ENCODE results near the gene GOLIM4.
"Not testable (repeated sequence)": the region's sequence is repeated elsewhere in the genome, so short reads cannot be mapped to it uniquely, and the experiment has no call there.

Gene GOLIM4, protein sequence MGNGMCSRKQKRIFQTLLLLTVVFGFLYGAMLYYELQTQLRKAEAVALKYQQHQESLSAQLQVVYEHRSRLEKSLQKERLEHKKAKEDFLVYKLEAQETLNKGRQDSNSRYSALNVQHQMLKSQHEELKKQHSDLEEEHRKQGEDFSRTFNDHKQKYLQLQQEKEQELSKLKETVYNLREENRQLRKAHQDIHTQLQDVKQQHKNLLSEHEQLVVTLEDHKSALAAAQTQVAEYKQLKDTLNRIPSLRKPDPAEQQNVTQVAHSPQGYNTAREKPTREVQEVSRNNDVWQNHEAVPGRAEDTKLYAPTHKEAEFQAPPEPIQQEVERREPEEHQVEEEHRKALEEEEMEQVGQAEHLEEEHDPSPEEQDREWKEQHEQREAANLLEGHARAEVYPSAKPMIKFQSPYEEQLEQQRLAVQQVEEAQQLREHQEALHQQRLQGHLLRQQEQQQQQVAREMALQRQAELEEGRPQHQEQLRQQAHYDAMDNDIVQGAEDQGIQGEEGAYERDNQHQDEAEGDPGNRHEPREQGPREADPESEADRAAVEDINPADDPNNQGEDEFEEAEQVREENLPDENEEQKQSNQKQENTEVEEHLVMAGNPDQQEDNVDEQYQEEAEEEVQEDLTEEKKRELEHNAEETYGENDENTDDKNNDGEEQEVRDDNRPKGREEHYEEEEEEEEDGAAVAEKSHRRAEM

DNA sequence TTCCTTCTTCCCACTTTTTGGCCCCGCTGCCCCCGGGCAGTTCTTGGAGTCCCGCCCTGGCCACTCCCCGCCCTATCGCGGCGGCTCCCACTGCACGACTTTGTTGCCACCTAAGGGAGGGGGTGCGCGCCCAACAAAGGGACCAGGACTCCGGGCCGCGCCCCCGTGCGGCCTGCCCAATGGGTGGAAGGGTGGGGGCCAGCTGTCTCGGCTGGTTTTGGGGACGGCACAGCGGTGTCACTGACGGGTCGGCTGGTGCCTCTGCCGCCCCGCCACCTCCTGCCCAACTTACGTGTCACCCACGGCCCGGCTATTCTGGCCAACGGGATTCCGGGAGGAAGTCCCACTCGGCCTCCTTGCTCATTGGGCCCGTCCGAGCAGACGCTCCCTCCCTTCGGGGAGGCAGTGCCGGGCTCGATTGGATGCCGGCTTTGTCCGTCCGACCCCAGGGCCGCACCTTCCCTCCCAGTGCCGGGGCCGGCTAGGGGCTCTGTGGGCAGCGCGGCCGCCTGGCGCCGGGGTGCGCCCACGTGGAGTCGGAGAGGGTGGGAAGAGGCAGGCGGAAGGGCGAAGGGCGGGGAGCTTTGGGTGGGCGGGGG lies at the start of gene GOLIM4:
Gene GOLIM4, minus strand, starts transcription at position 314 of the 599 bp plus-strand sequence. CDS start 639 bp downstream, outside the sequence.
- peak; percentile 93 for DNase-seq (ENCODE audit: low read depth)

DNA sequence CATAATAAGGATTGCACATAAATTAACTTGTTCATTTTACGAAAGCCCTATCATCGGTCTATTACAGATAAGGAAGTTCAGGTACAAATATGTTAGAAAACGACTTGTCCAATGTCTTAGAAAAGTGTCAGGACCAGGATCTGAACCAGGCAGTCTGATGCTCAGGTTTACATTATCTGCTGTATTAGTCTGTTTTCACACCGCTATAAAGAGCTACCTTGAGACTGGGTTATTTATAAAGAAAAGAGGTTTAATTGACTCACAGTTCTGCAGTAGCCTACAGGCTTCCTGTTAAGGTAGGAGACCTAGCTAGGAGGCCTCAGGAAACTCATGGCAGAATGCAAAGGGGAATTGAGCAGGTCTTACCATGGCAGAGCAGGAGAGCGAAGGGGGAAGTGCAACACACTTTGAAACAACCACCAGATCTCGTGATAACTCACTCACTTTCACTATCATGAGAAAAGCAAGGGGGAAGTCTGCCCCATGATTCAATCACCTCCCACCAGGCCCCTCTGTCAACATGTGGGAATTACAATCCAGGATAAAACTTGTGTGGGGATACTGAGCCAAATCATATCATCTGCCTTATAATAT lies 45.8 kb upstream of the GOLIM4 start:
- DNase-seq (ENCODE audit: low read depth) = no peak

DNA sequence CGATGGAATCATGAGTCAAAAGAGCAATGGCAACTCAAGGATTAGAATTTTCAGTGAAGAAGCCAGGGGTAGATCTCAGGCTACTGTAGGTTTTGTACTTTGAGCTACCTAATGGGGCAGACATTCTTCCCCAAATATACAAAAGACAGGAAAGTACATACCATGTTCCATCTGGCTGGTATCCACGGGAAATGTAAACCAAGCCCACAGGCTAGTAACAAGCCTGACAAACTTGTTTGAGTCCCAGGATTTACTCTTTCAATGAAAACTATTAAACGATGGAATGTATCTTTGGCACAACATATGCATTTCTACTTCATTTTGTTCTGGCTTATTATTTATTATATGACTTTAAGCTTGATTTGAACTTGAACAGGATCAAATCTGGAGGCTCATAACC lies 44.2 kb upstream of the GOLIM4 start:
- no peak for DNase-seq (ENCODE audit: low read depth)

DNA sequence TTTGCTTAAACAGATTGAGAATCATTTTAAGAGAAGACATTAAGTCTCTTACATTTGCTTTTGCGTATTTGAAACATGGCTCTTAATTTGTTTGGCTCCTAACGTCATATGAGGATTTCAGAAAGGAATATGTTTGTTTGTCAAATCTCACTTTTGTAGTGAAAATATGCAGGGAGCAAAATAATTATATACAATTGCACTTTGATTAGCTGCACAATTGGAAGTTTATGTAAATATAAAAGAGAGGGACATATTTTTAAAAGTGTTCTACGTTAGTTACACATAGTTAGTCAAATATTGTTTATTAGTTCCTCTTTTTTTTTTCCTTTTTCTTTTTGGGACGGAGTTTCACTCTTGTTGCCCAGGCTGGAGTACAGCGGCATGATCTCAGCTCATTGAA lies 42.7 kb upstream of the GOLIM4 start:
- no peak for DNase-seq (ENCODE audit: low read depth)

DNA sequence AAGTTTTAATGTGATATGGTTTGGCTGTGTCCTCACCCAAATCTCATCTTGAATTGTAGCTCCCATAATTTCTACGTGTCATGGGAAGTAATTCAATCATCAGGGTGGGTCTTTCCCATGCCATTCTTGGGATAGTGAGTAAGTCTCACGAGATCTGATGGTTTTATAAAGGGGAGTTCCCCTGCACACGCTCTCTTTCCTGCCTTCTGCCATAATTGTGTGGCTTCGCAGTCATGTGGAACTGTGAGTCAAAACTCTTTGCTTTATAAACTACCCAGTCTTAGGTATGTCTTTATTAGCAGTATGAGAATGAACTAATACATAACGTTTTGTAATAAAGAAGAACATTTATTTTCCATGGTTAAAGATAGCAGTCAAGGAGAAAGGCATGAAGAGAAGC lies 39.2 kb upstream of the GOLIM4 start:
- DNase-seq (ENCODE audit: low read depth) = no peak

DNA sequence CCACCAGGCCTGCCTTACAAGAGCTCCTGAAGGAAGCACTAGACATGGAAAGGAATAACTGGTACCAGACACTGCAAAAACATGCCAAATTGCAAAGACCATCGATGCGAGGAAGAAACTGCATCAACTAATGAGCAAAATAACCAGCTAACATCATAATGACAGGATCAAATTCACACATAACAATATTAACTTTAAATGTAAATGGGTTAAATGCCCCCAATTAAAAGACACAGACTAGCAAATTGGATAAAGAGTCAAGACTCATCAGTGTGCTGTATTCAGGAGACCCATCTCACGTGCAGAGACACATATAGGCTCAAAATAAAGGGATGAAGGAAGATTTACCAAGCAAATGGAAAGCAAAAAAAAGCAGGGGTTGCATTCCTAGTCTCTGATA lies 34.5 kb upstream of the GOLIM4 start:
- DNase-seq (ENCODE audit: low read depth) = not testable (repeated sequence)

DNA sequence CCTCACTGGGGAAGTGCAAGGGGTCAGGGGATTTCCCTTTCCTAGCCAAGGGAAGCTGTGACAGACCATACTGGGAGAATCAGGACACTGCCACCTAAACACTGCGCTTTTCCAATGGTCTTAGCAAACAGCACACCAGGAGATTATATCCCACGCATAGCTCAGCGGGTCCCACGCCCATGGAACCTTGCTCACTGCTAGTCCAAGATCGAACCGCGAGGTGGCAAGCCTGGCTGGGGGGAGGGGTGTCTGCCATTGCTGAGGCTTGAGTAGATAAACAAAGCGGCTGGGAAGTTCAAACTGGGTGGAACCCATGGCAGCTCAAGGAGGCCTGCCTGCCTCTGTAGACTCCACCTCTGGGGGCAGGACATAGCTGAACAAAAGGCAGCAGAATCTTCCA lies 32.7 kb upstream of the GOLIM4 start:
- not testable (repeated sequence) for DNase-seq (ENCODE audit: low read depth)

DNA sequence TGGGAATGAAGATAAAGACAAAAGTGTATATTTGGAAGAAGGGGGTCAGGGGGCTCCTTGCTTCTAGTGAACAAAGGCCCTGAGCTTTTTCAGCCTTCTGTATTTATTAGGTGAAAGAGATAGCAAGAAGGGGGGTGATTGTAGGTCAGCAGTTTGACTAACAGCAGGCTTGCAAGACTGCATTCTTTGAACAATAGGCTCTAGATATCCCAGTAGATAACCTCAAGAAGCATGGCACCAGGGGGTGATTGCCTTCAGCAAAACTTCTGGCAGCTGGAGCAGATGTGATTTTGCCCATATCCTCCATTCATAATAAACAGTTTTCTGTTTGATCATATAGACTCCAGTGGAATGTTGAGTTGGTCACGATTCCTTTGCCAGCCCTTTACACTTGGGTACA lies 31.7 kb upstream of the GOLIM4 start:
- no peak for DNase-seq (ENCODE audit: low read depth)

DNA sequence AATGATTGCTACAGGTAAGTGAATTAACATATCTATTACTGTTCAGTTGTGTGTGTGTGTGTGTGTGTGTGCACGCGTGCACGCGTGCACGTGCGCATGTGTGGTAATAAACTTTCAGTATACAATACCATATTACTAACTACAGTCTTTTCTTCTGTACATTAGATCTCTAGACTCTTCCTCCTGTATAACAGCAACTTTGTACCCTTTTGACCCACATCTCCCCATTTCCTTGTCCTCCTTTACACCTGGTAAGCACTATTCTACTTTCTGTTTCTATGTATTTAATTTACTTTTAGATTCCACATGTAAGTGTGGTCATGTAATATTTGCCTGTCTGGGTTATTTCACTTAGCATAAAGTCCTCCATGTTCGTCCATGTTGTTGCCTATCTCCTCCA lies 29.1 kb upstream of the GOLIM4 start:
- DNase-seq (ENCODE audit: low read depth) = no peak

DNA sequence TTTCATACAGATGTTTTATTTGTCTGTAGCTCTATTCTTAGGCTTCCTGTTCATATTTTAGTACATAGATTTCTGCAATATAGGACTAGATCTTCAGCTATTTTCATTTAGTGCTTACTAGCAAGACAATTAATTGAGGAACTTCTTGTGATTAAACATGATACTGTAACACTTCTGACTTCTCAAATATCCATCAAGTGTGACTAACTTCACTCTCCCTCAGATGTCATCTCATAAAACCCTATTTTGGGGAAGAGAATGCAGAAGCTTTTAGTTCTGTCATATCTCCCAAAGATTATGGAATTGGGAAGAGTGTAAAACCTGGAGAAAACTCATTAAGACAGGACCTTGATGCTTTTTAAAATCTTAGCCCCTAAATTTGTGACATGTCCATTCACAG lies 28.6 kb upstream of the GOLIM4 start:
- no peak for DNase-seq (ENCODE audit: low read depth)

DNA sequence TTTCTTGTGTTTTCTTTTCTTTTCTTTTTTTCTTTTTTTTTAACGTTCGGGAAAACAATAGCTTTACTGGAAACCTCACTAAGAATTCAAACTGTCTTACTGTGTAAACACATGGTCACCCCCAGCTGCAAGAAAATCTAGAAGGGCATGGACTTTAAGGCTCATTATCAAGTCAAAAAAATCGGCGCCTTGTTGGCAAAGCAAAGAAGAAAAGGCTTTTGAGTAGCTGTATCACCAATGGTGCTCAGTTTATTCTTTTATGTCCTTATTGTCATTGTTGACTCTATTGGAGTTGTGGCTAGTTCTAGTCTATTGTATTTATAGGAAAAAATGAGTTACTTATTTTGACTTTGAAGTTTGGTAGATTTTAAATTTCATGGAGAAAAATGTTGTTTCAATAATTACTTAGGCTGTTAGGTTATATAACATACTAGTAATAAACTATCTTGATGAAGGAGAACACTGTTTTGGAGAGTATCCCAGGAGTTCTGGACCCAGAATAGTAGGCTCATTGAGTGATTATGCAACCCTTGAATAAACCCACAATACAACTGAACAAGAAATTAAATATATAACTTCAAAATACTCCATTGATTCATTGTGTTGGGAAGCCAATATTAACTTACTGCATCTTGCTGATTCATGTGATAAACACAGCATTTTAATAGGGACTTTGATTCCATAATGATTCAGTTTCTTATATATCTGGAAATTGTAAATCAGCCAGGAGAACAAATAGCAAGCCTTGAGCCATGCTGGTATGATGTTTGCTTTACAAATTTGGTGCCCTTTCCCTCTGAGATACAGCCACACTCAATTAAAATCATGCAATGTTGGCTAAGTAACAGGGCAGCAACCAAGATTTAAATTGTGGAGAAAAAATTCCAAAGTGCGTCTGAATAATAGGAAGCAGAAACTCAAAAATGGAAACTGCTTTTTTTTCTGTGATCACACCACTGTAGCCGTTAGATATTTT lies 27.8 kb upstream of the GOLIM4 start:
- no peak for DNase-seq (ENCODE audit: low read depth)

DNA sequence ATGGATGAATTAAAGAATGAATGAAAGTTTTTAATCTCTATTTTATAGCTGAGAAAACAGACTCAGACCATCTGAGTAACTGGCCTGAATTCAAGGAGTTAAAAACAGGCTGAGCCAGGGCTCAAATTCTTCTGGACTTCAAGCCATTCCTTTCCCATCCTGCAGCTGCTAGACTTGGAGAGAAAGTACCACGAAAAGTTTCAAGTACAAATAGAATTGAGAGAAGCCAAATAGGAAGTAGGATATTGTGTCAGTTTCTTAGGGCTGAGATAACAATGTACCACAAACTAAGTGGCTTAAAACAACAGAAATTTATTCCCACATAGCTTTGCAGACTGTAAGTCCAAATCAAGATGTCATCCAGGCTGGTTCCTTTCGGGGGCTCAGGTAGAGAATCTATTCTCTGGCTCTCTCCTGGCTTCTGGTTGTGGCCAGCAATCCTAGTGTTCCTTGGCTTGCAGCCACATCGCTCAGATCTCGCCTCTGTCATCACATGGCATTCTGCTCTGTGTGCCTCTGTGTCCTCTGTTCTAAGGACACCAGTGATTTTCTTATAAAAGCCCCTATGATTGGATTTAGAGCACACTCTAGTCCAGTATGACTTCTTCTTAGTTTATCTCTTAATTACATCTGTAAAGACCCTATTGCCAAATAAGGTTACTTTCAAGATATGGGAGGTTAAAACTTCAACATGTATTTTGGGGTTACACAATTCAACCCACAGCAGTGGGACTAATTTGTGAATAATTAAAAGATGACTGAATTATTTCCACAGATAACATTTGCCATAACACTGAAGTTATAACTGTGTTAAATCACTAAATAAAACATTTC lies 25.7 kb upstream of the GOLIM4 start:
- DNase-seq (ENCODE audit: low read depth) = no peak

DNA sequence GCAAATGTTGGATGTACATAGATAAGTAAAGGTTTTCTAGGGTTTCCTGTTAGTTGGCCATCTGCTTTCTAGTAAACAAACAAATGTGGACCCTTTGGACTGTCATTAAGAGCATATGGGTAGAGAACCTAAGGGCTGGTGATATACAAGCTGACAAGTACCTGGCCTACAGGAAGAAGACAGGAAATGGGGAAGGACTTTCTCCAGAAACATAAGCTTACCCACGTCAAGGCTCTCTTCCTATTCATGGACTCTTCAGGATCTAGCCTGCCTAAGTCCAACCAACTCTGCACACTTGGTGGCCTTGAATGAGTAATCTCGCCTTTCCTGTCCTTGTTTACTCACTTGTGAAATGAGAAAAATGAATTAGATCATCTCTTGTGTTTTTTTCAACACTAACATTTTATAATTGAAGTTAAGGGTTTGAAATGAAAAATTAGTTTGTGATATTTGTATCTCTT lies 22.2 kb upstream of the GOLIM4 start:
- no peak for DNase-seq (ENCODE audit: low read depth)

DNA sequence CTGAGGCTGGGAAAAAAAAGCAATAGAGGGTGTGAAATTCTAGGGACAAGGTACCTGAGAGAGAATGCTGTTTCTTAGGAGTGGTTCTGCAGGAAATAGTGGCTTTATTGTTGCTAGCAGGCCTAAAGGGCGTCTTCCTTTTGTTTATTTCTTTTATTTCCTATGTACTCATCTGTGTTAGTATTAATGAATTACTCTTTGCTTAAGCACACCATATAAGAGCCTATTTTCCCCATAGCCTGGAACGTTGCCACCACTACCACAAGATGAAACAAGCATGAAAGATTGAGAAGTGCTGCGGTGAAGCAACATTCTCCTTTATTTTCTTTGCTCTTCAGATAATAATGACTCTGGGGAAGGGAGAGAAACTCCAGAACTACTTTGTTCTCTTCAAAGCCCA lies 21.3 kb upstream of the GOLIM4 start:
- no peak for DNase-seq (ENCODE audit: low read depth)

DNA sequence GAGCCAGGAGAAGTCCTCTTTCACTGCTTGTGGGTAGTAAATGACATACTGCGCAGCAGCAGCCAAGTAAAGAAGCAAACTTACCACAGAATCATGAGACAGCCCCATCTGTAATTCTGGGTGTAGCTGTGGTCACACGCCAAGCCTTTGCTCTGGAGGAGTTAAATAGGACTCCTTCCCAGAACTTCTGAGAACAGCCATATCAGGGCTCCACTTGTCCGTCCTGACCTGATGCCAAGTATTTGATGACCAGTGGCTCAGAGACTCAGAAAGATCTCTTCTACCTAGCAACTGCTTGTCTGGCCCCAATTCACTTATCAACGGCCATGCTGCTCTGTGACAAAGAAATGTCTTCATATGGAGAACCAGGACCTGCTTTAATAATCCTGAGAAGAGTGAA lies 20.6 kb upstream of the GOLIM4 start:
- DNase-seq (ENCODE audit: low read depth) = no peak

DNA sequence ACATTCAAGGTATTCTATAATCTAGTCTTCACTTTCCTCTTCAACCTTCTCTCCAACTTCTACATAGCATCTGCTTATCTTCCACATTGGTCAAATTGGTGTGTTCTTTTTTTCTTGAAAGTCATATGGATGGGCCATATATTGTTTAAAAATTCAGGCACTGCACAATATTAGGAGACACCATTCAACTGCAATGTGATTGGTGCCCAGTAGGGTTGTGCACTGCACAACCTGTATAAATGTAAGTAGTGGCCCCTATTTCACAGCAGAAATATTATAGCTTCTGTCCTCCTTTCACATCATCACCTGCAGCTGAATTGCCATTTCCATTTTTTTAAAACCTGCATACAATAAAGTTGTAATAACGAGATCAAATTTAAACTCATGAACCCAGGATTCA lies 18.1 kb upstream of the GOLIM4 start:
- DNase-seq (ENCODE audit: low read depth) = no peak

DNA sequence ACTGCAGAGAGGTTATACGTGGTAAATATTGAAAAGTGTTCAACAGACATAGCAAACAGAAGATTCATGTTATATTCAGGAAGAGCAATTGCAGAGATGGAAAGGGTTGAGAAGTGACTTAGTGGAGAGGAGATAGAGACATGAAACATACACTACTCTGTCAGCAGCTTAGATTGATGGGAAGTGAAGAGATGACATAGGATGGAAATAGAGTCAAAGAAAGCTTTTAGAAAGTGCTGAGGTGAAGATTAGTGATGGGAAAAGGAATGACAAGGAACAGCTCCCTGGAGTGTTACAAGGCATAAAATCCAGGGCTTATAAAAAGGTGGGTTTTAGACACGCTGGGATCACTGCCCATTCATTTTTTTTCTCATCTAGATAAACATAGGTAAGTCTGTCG lies 17.2 kb upstream of the GOLIM4 start:
- no peak for DNase-seq (ENCODE audit: low read depth)

DNA sequence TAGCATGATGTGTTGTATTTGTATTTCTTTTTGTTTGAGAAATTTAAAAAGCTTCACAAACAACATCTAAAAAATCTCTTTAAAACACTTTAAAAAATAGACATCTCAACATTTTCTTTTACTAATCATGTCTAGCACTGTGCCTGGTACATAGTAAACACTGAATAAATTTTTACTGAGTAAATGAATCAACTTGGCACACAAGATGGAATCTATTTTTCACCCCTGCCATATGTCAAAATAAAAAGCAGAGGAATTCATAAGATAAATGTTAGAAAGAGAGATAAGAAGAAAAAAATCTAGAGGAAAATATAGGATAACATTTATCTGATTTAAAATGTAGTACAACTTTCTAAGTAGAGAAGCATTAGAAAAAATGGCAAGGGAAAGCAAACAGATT lies 8.6 kb upstream of the GOLIM4 start:
- DNase-seq (ENCODE audit: low read depth) = no peak

DNA sequence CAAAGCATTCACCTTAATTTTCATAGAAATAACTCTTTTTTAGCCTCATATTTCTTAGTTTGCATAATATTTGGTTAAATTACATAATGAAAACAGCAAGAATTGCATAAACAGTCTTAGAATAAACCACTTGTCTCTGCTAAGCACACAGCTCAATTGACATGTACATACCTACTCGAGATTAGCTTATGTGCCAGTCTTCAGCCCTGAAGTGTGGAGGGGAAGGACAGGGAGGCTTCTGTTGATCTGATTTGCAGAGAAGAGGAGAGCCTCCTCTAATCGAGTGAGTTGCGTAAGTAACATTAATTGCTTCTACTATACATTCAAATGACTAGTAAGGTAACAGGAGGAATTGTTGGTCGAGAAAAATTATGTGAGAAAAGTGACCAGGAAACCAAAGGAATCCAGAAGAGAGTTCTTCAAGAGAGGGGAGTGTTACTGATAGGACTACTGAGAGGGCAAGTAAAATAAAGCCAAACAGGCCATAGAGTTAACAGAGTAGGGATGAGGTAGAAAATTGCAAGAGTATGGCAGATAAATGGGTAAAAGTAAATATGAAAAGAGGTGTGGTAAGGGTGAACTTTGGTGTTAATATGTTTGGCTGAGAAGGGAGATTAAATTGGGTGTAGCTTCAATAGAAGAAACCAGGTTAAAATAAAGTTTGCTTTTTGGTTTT lies 7.1 kb upstream of the GOLIM4 start:
- no peak for DNase-seq (ENCODE audit: low read depth)

Data from fibroblast of the conjunctiva (primary cell).